K562 (cell line): ENCODE measurements around the gene NEK4. TPM values are rescaled to one million over a fixed set of nuclear protein-coding genes. Genes with fewer than 3 reads are reported as not detected.

Source experiments
- AFF1 ChIP-seq, 2 experiments: fragments of 450-650 bp; IDR thresholded peaks; 2 replicates each; pipeline ENCODE4 v1.6.1; 2018; ENCODE audit warnings: mild to moderate bottlenecking in 2 of 2, low read depth in 1 of 2; ENCODE audit not compliant: partially characterized antibody in 2 of 2
- FOXP4 ChIP-seq: sonication (generic); formaldehyde crosslinking; IDR thresholded peaks from 2 replicates; pipeline ENCODE4 v1.8.0; 2022; ENCODE audit warnings: mild to moderate bottlenecking, missing genetic modification reagents, borderline replicate concordance
- GMEB1 ChIP-seq: fragments of 250-450 bp; sonication (Bioruptor Pico); IDR thresholded peaks from 2 replicates; pipeline ENCODE4 v1.4.0; 2020; ENCODE audit warnings: mild to moderate bottlenecking
- HNRNPH1 ChIP-seq: fragments of 200-400 bp; formaldehyde crosslinking; optimal IDR thresholded peaks from 2 replicates; pipeline ENCODE3; 2017; ENCODE audit warnings: low read depth, mild to moderate bottlenecking, low read length, moderate library complexity
- SIX5 ChIP-seq, 2 experiments: IDR thresholded peaks; 2 replicates each; pipeline ENCODE4 v1.6.1; 2011; ENCODE audit warnings: low read length in 2 of 2, borderline replicate concordance in 1 of 2, low read depth in 1 of 2, mild to moderate bottlenecking in 1 of 2, moderate library complexity in 1 of 2; ENCODE audit not compliant: insufficient read depth in 1 of 2
- ZBTB17 ChIP-seq: fragments of 450-650 bp; formaldehyde crosslinking; IDR thresholded peaks from 2 replicates; pipeline ENCODE4 v1.4.0; 2020; ENCODE audit warnings: mild to moderate bottlenecking
- ZBTB9 ChIP-seq: fragments of 450-650 bp; formaldehyde crosslinking; IDR thresholded peaks from 2 replicates; pipeline ENCODE4 v1.4.0; 2020; ENCODE audit warnings: mild to moderate bottlenecking, moderate library complexity
- ZNF696 ChIP-seq: fragments of 250-450 bp; sonication (Bioruptor Pico); conservative IDR thresholded peaks from 2 replicates; pipeline ENCODE4 v1.4.0; 2020; ENCODE audit warnings: mild to moderate bottlenecking, moderate library complexity
- polyA plus RNA-seq, 8 experiments: library from polyadenylated mRNA; depleted of rRNA in 4 of 8; stranded (reverse) in 5 of 8; unstranded in 3 of 8; fragments of >200 nt; fragmentation: Nextera tagmentation in 2 of 8; fragmentation: Illumina TruSeq in 1 of 8; extraction: Ambion mirVana in 2 of 8; extraction: Trizol in 1 of 8; gene quantifications; 2 replicates each; pipeline versions ENCODE4 v1.2.1 to v1.2.3, GENCODE V29; 2011 to 2014; ENCODE audit warnings: inconsistent platforms in 1 of 8, missing spikeins in 1 of 8
- total RNA-seq, 7 experiments: library from RNA; depleted of rRNA in 6 of 7; stranded (reverse); fragments of >200 nt in 6 of 7; fragmentation: Illumina TruSeq in 2 of 7; extraction: Trizol in 2 of 7; gene quantifications; 2 replicates each; pipeline versions ENCODE4 v1.2.1 to v1.2.3, GENCODE V29; 2011 to 2021; ENCODE audit warnings: low replicate concordance in 1 of 7

NEK4 gene
- total and polyA plus RNA-seq, 9 of the 15 experiments (the other 6 are each of a cell fraction or from before 2014, with no cell fraction given) = 5.8 to 23.1 (median 16.6) TPM

GRCh38 chr3:52793702-52794611 lies 23.2 kb upstream of the NEK4 start (continued):
- TF ChIP-seq ZBTB9 (CRISPR knock-in tag) = no peak
- no peak for TF ChIP-seq ZBTB17 (CRISPR knock-in tag)
- no peak for TF ChIP-seq SIX5 (IDR thresholded peaks at IDR 0.05; ENCODE audit: borderline replicate concordance in 1 of 2, insufficient read depth in 1 of 2, low read depth in 1 of 2, low read length in 2 of 2)
- no peak for TF ChIP-seq FOXP4
- TF ChIP-seq ZNF696 (CRISPR knock-in tag) = no peak
- no peak for TF ChIP-seq HNRNPH1
- no peak for TF ChIP-seq AFF1 (IDR thresholded peaks at IDR 0.05; ENCODE audit: low read depth in 1 of 2, partially characterized antibody in 2 of 2)
- TF ChIP-seq GMEB1 = no peak
- TF ChIP-seq, all 486 proteins: peak for 0
